GM12872 (cell line): ENCODE results near the gene GGNBP2.

Experiments
- CTCF ChIP-seq: IDR thresholded peaks from 3 replicates; pipeline ENCODE4 v1.5.1; 2011; ENCODE audit warnings: low read depth, mild to moderate bottlenecking, low read length, moderate library complexity; ENCODE audit not compliant: insufficient read depth

The GGNBP2 gene

GRCh38 chr17:36616061-36617029, 71.6 kb downstream of the GGNBP2 start:
- no peak for TF ChIP-seq CTCF

DNA sequence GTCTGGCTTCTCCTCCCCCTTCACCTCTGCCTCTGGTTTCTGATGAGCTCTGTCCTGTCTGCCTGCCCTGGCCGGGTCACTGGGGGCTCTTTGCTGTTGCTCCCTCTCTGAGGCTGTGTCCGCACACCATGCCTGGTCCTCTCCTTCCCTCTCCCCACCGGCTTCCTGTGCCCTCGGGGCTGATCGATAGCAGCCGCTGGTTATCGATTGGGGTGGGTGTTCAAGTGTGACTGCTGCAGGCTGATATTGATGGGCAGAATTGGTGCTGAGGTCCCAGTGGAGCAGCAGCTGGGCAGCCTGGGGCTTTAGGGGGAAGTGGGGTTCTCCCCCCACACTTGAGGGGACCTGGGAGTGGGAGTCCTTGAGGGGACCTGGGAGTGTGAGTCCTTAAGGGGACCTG, 73.1 kb downstream of the GGNBP2 start:
- no peak for TF ChIP-seq CTCF

GRCh38 chr17:36623281-36623680, 78.6 kb downstream of the GGNBP2 start:
- no peak for TF ChIP-seq CTCF

GRCh38 chr17:36625188-36625587, 80.5 kb downstream of the GGNBP2 start:
- no peak for TF ChIP-seq CTCF

DNA sequence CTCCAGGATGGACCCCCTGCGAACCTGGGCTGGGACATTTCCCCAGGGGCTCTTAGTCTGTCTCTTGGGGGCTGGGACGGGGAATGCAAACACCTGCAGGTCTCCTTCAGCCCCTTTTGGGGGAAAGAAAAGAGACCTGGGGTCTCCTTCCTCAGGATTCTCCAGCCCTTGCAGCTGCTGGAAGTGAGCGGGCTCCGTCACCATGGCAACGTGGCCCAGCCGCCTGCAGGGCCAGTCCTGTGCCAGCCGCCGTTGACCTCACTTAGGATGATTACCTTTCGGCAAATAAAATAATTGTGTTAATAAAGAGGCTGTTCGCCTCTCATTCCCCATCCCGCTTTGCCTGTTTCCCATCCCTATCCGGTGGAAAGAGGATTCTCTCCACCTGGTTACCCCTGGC, 82.4 kb downstream of the GGNBP2 start:
- no peak for TF ChIP-seq CTCF

- TF ChIP-seq CTCF: no peak
These were observed 83.9 kb downstream of the GGNBP2 start for GRCh38 chr17:36628576-36628975.

DNA sequence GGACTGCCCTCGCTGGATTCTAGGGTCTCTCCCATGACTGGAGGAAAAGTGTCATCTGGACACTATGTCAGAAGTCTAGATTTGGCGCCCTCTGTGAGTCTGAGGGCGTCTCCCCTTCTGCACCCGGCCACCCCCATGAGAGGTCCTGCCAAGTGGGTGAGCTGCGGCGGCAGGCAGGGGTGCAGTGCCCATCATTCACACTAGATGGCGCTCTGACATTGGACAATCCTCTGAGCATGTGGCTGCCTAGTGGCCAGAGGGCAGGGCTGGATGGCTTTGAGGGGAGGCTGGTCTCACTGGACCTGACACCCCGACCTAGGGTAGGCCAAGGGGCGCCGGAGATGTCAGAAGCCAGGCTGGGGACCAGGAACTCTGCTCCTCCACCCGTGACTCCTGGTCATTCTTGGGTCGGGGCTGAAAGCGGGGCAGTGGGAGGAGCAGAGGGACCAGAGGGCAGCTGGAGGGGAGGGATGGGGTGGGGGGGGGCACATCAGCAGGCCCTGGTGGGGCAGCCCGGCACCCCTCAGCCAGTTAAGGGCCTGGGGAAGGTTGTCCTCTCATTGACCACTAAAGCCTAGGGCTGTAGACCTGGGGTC, 84.6 kb downstream of the GGNBP2 start:
- TF ChIP-seq CTCF: peak; percentile 99
